AG09319 (cell line): ENCODE data around the gene EEF1AKMT3.

Experiments
- DNase-seq: peaks from one replicate; pipeline ENCODE4 v3.0.0-alpha.2; 2010; ENCODE audit warnings: low read depth; ENCODE audit errors: extremely low read depth
- TF ChIP-seq, protein P1 (sequence below): IDR thresholded peaks from 2 replicates; pipeline ENCODE4 v1.5.1; 2011; ENCODE audit warnings: low read depth, mild to moderate bottlenecking, inconsistent platforms, low read length, moderate library complexity

EEF1AKMT3 gene

GRCh38 chr12:57800965-57801364, 28.6 kb downstream of the EEF1AKMT3 start:
- no peak for DNase-seq
- TF ChIP-seq, protein P1, sequence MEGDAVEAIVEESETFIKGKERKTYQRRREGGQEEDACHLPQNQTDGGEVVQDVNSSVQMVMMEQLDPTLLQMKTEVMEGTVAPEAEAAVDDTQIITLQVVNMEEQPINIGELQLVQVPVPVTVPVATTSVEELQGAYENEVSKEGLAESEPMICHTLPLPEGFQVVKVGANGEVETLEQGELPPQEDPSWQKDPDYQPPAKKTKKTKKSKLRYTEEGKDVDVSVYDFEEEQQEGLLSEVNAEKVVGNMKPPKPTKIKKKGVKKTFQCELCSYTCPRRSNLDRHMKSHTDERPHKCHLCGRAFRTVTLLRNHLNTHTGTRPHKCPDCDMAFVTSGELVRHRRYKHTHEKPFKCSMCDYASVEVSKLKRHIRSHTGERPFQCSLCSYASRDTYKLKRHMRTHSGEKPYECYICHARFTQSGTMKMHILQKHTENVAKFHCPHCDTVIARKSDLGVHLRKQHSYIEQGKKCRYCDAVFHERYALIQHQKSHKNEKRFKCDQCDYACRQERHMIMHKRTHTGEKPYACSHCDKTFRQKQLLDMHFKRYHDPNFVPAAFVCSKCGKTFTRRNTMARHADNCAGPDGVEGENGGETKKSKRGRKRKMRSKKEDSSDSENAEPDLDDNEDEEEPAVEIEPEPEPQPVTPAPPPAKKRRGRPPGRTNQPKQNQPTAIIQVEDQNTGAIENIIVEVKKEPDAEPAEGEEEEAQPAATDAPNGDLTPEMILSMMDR: no peak

DNA sequence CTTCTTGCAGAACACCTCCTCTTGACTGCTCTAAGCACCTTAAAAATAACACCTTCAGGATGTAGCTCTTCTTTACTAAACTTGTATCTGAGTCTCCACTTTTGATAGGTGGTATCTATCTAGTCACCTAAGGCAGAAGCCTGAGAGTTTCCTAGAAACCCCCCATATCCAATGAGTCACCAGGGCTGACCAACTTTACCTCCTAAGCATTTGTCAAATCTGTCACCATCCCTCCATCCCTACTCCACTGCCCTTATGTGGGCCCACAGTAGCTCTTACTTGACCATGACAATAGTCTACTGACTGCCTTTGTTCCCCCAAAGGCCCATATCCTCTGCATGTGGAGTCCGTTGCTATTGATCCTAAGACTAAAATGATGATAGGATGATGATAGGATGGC, 30.2 kb downstream of the EEF1AKMT3 start:
- TF ChIP-seq, protein P1: no peak
- no peak for DNase-seq

GRCh38 chr12:57803319-57803893, 31.0 kb downstream of the EEF1AKMT3 start:
- DNase-seq: no peak
- TF ChIP-seq, protein P1: peak; percentile 81

DNA sequence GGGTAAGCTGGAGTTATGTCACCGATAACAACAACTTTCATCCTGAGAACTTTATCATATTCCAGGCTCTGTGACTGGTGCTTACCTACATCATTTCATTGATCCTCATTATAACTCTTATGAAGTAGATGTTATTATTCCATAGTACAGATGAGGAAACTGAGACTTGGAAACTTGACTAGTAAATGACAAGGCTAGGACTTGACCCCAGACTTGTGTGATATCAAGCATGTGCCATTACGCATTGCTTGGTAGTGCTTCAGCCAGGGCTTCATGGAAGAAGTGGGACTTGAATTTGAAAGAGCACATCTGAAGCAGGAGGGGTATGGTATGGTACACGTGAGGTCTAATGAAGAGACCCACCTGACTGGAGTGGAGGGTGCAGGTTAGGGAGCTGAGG, 34.3 kb downstream of the EEF1AKMT3 start:
- TF ChIP-seq, protein P1: no peak
- no peak for DNase-seq

DNA sequence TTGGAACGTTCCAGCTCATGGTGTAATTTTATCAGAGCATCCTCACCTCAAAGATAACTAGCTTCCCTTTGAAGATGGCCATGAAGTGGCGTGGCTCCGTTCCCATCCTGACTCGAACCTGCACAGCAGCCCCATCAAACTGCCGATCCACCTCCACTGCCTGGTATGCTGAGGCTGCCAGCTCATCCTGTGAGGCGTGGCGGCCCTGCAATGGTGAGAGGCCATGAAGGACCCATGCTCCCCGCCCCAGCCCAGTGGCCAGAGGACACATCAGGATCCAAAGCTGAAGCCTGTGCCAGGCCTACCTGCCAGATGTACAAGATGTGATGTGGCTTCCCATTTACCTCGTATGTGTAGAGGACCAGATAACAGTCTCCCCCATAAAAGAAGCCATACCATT, 34.9 kb downstream of the EEF1AKMT3 start:
- TF ChIP-seq, protein P1: no peak
- no peak for DNase-seq

- DNase-seq: no peak
- TF ChIP-seq, protein P1: no peak
These were observed 35.9 kb downstream of the EEF1AKMT3 start for GRCh38 chr12:57808351-57808750.

- TF ChIP-seq, protein P1: no peak
- DNase-seq: no peak
These were observed 37.0 kb downstream of the EEF1AKMT3 start for GRCh38 chr12:57809425-57809824.
